ENCODE data around the gene GDPD3.

Gene GDPD3

GRCh38 chr16:30113031-30113710 lies at the start of gene GDPD3:
GDPD3 (minus strand) TSS chr16:30113537; CDS start chr16:30113478, 59 bp downstream.
- no peak within 1 kb of the TSS for H3K27ac ChIP-seq (ENCODE audit: low read depth, low read length)
- H3K79me2 ChIP-seq (ENCODE audit: control insufficient read depth, low read length), result no peaks in the 10 kb centered on the region
- H3K36me3 ChIP-seq (ENCODE audit: control insufficient read depth, low read length), result peaks cover 20% of the 10 kb centered on the region
- no peaks in the 10 kb centered on the region for H3K27me3 ChIP-seq (ENCODE audit: control insufficient read depth, low read length)
- no peaks in the 10 kb centered on the region for H3K9me3 ChIP-seq (ENCODE audit: control insufficient read depth, insufficient read depth, low read length)
- H4K20me1 ChIP-seq (ENCODE audit: control insufficient read depth, insufficient read depth, low read depth, low read length), result no peaks in the 10 kb centered on the region
- TF ChIP-seq EZH2phosphoT487 (IDR thresholded peaks at IDR 0.05; ENCODE audit: borderline replicate concordance, low read length) (no peak), CTCF (IDR thresholded peaks at IDR 0.05; ENCODE audit: low read depth, low read length, poor library complexity, severe bottlenecking) (no peak)
- no peak within 1 kb of the TSS for H3K4me3 ChIP-seq (ENCODE audit: low read length)
- no peaks in the 10 kb centered on the region for H3K9me2 ChIP-seq (replicated peaks; ENCODE audit: control insufficient read depth, low read length)
- H3K4me1 ChIP-seq (ENCODE audit: control insufficient read depth, low read length), result peaks cover 22% of the 10 kb centered on the region
- no peaks in the 10 kb centered on the region for H3F3A ChIP-seq (ENCODE audit: control insufficient read depth, insufficient read depth)
- H3K4me2 ChIP-seq (ENCODE audit: low read length), result peak within 1 kb of the TSS; percentile 21; the same call in 1 of the 2 replicates

GRCh38 chr16:30157214-30157613 lies 43.9 kb upstream of the GDPD3 start:
- H3K4me2 ChIP-seq (ENCODE audit: low read length), result no peak overlapping the region

DNA sequence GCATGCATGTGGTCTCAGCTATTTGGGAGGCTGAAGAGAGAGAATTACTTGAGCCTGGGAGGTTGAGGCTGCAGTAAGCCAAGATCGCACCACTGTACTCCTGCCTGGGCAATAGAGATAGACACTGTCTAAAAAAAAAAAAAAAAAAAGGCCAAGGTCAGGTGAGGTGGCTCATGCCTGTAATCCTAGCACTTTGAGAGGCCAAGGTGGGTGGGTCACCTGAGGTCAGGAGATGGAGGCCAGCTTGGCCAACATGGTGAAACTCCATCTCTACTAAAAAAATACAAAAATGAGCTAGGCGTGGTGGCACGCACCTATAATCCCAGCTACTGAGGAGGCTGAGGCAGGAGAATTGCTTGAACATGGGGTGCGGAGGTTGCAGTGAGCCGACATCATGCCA lies 41.9 kb upstream of the GDPD3 start:
- no peaks in the 10 kb centered on the region for H3K79me2 ChIP-seq (ENCODE audit: control insufficient read depth, low read length)
- no peaks in the 10 kb centered on the region for H3K27me3 ChIP-seq (ENCODE audit: control insufficient read depth, low read length)
- H3K4me3 ChIP-seq (ENCODE audit: low read length), result no peak overlapping the region
- H3K36me3 ChIP-seq (ENCODE audit: control insufficient read depth, low read length), result no peaks in the 10 kb centered on the region
- TF ChIP-seq EZH2phosphoT487 (IDR thresholded peaks at IDR 0.05; ENCODE audit: borderline replicate concordance, low read length), result no peak
- TF ChIP-seq CTCF (IDR thresholded peaks at IDR 0.05; ENCODE audit: low read depth, low read length, poor library complexity, severe bottlenecking), result no peak
- H4K20me1 ChIP-seq (ENCODE audit: control insufficient read depth, insufficient read depth, low read depth, low read length), result no peaks in the 10 kb centered on the region
- H3K27ac ChIP-seq (ENCODE audit: low read depth, low read length), result no peak overlapping the region
- peaks cover 16% of the 10 kb centered on the region for H3K4me1 ChIP-seq (ENCODE audit: control insufficient read depth, low read length)
- 0 out of 2 replicates have a peak, but pooled peaks cover 2% of the 10 kb centered on the region for H3F3A ChIP-seq (ENCODE audit: control insufficient read depth, insufficient read depth)
- peaks cover 5% of the 10 kb centered on the region; the same call in 1 of the 2 replicates for H3K9me3 ChIP-seq (ENCODE audit: control insufficient read depth, insufficient read depth, low read length)
- H3K9me2 ChIP-seq (replicated peaks; ENCODE audit: control insufficient read depth, low read length), result no peaks in the 10 kb centered on the region
- no peak overlapping the region for H3K4me2 ChIP-seq (ENCODE audit: low read length)

More at GRCh38 chr16:30157214-30157613, 43.9 kb upstream of the GDPD3 start:
- Histone ChIP-seq H3K36me3 (ENCODE audit: control insufficient read depth, low read length) (no peaks in the 10 kb centered on the region), H3K9me2 (replicated peaks; ENCODE audit: control insufficient read depth, low read length) (no peaks in the 10 kb centered on the region), H3K27me3 (ENCODE audit: control insufficient read depth, low read length) (no peaks in the 10 kb centered on the region), H3K79me2 (ENCODE audit: control insufficient read depth, low read length) (no peaks in the 10 kb centered on the region), H3F3A (ENCODE audit: control insufficient read depth, insufficient read depth) (0 out of 2 replicates have a peak, but pooled peaks cover 2% of the 10 kb centered on the region), H4K20me1 (ENCODE audit: control insufficient read depth, insufficient read depth, low read depth, low read length) (no peaks in the 10 kb centered on the region), H3K9me3 (ENCODE audit: control insufficient read depth, insufficient read depth, low read length) (no peaks in the 10 kb centered on the region), H3K4me3 (ENCODE audit: low read length) (no peak overlapping the region), H3K27ac (ENCODE audit: low read depth, low read length) (no peak overlapping the region), H3K4me1 (ENCODE audit: control insufficient read depth, low read length) (peaks cover 8% of the 10 kb centered on the region)
- no peak for TF ChIP-seq CTCF (IDR thresholded peaks at IDR 0.05; ENCODE audit: low read depth, low read length, poor library complexity, severe bottlenecking)
- no peak for TF ChIP-seq EZH2phosphoT487 (IDR thresholded peaks at IDR 0.05; ENCODE audit: borderline replicate concordance, low read length)
